ENCODE data around the gene SLC22A3. TPM values are rescaled to one million over a fixed set of nuclear protein-coding genes. Genes with fewer than 3 reads are reported as not detected.

SLC22A3 gene
- total and polyA plus RNA-seq, 2 of the 4 experiments (the other 2 are of a cell fraction) = not detected

DNA sequence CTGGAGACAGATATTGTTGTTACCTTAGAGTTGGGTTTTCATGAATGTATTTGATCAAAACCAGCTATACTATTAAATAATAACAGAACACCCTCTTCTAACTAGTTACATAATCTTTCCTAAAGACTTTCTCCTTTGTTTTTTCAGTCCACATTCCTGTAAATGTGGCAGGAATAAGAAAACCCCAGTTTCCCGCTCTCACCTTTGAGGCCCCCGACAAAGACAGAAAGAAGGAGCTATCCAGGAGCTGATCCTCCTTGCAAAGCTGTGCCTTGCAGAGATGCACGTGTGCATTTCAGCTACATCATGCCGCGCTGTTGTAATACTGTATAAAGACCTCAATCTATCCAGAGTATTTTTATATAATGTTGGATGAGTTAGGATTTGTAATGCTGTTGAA, 102.7 kb downstream of the SLC22A3 start:
- intact Hi-C loops (cut with micrococcal nuclease) = no loop called here

More for the DNA sequence above, 102.7 kb downstream of the SLC22A3 start:
- no peak overlapping the region for H2BK120ac ChIP-seq (ENCODE audit: low read depth, low read length)
- no peaks in the 10 kb centered on the region for H3K9me3 ChIP-seq (ENCODE audit: control insufficient read depth, insufficient read depth, low read length)
- H3K79me1 ChIP-seq (ENCODE audit: low read depth in 1 of 2, low read length in 2 of 2) = no peaks in the 10 kb centered on the region
- no peak overlapping the region for H3K4me2 ChIP-seq (ENCODE audit: low read depth, low read length)
- ATAC-seq (ENCODE audit: low read depth) = no peak
- H2AK9ac ChIP-seq (replicated peaks; ENCODE audit: low read depth, low read length, poor library complexity) = no peak overlapping the region
- dilution Hi-C loops (cut with HindIII; ENCODE audit: low sequenced_read_pairs, unreplicated experiment) (no loop called here), in situ Hi-C loops (cut with MboI; ENCODE audit: low sequenced_read_pairs) (loop anchor here (25.0 kb wide), 1 partner anchor 589 kb away; no protein-coding TSS in a partner anchor)
- no TSS peak for BruUV-seq (replicated peaks)
- no peak overlapping the region for H3K4me3 ChIP-seq (ENCODE audit: insufficient read depth, low read depth, low read length)
- TF ChIP-seq, protein P1, sequence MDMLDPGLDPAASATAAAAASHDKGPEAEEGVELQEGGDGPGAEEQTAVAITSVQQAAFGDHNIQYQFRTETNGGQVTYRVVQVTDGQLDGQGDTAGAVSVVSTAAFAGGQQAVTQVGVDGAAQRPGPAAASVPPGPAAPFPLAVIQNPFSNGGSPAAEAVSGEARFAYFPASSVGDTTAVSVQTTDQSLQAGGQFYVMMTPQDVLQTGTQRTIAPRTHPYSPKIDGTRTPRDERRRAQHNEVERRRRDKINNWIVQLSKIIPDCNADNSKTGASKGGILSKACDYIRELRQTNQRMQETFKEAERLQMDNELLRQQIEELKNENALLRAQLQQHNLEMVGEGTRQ (IDR thresholded peaks at IDR 0.05; ENCODE audit: low read depth, low read length) = no peak
- no peak for TF ChIP-seq CEBPB (IDR thresholded peaks at IDR 0.05; ENCODE audit: low read depth, low read length)
- TF ChIP-seq, protein P2, sequence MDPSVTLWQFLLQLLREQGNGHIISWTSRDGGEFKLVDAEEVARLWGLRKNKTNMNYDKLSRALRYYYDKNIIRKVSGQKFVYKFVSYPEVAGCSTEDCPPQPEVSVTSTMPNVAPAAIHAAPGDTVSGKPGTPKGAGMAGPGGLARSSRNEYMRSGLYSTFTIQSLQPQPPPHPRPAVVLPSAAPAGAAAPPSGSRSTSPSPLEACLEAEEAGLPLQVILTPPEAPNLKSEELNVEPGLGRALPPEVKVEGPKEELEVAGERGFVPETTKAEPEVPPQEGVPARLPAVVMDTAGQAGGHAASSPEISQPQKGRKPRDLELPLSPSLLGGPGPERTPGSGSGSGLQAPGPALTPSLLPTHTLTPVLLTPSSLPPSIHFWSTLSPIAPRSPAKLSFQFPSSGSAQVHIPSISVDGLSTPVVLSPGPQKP (IDR thresholded peaks at IDR 0.05; ENCODE audit: borderline replicate concordance, low read depth, low read length) = no peak
- TF ChIP-seq BHLHE40 (IDR thresholded peaks at IDR 0.05; ENCODE audit: low read depth, low read length) = no peak
- TF ChIP-seq MAFK (IDR thresholded peaks at IDR 0.05; ENCODE audit: low read depth, low read length) = no peak
- no peak for TF ChIP-seq RAD21 (IDR thresholded peaks at IDR 0.05; ENCODE audit: low read length)
- TF ChIP-seq MAZ (IDR thresholded peaks at IDR 0.05; ENCODE audit: borderline replicate concordance, low read depth, low read length) = no peak
- H3K9ac ChIP-seq (ENCODE audit: low read depth, low read length) = no peak overlapping the region
- no peaks in the 10 kb centered on the region; the same call in 1 of the 2 replicates for H3K27me3 ChIP-seq (ENCODE audit: control insufficient read depth, insufficient read depth, low read length)
- H4K8ac ChIP-seq (ENCODE audit: low read depth in 2 of 2, low read length in 2 of 2) = no peak overlapping the region
- H3K36me3 ChIP-seq (ENCODE audit: control insufficient read depth, insufficient read depth, low read length) = no peaks in the 10 kb centered on the region
- H2BK15ac ChIP-seq (ENCODE audit: low read depth, low read length) = no peak overlapping the region
- WGBS, 2 experiments (ENCODE audit: extremely low coverage in 2 of 2, insufficient read length in 1 of 2) = no CpG with 5 or more reads among the region's 5 CpGs
- no peak overlapping the region for H3K18ac ChIP-seq (ENCODE audit: low read depth, low read length)
- no peak overlapping the region for H2BK5ac ChIP-seq (ENCODE audit: low read depth, low read length, poor library complexity, severe bottlenecking)
- H4K20me1 ChIP-seq (ENCODE audit: insufficient read depth, low read length) = no peaks in the 10 kb centered on the region
- H3K4ac ChIP-seq (ENCODE audit: low read depth, low read length) = no peak overlapping the region
- H3K56ac ChIP-seq (ENCODE audit: extremely low read depth, insufficient read depth, low read length) = no peak overlapping the region
- DNase-seq = no peak
- H3K4me1 ChIP-seq (ENCODE audit: control insufficient read depth, insufficient read depth, low read length) = no peaks in the 10 kb centered on the region
- no peaks in the 10 kb centered on the region for H3K9me1 ChIP-seq (ENCODE audit: insufficient read depth, low read length)
- no peak overlapping the region for H2BK20ac ChIP-seq (ENCODE audit: low read depth, low read length)
- ChIA-PET CTCF (no interaction called here), POLR2A (ENCODE audit: unreplicated experiment) (no interaction called here)
- H3K14ac ChIP-seq (replicated peaks; ENCODE audit: low read depth, low read length) = no peak overlapping the region
- H2AK5ac ChIP-seq (ENCODE audit: low read depth, low read length) = no peak overlapping the region
- H3K23ac ChIP-seq (ENCODE audit: low read depth, low read length) = no peak overlapping the region
- H3K27ac ChIP-seq (ENCODE audit: insufficient read depth, low read length) = no peak overlapping the region
- no peak overlapping the region for H2AFZ ChIP-seq (replicated peaks; ENCODE audit: low read length, poor library complexity)
- no peak overlapping the region for H4K5ac ChIP-seq (ENCODE audit: low read depth, low read length)
- H4K91ac ChIP-seq (ENCODE audit: insufficient read depth, low read depth, low read length) = no peak overlapping the region
